ENCODE data around the gene MMD2.

Gene MMD2

DNA sequence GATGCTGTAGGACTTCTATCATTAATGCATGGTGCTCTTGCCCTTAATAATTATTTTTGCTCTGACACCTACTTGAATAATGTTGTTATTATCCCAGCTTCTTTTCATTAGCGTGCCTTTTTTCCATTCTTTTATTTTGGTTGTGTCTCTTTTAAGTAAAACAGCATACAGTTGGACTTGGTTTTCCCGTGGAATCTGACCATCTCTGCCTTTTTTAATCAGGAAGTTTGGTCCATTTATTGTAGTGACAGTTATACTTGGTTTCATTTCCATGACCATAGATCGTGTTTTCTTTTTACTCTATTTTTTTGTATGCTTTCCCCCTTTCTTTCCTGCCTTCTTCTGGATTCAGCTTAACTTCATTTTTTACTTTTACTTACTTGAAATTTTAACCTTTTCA is 101.8 kb downstream of the MMD2 start:
- TF ChIP-seq, protein P1, sequence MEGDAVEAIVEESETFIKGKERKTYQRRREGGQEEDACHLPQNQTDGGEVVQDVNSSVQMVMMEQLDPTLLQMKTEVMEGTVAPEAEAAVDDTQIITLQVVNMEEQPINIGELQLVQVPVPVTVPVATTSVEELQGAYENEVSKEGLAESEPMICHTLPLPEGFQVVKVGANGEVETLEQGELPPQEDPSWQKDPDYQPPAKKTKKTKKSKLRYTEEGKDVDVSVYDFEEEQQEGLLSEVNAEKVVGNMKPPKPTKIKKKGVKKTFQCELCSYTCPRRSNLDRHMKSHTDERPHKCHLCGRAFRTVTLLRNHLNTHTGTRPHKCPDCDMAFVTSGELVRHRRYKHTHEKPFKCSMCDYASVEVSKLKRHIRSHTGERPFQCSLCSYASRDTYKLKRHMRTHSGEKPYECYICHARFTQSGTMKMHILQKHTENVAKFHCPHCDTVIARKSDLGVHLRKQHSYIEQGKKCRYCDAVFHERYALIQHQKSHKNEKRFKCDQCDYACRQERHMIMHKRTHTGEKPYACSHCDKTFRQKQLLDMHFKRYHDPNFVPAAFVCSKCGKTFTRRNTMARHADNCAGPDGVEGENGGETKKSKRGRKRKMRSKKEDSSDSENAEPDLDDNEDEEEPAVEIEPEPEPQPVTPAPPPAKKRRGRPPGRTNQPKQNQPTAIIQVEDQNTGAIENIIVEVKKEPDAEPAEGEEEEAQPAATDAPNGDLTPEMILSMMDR (IDR thresholded peaks at IDR 0.05; ENCODE audit: insufficient read depth, low read length) = no peak
- TF ChIP-seq GABPA (IDR thresholded peaks at IDR 0.05; ENCODE audit: low read depth) (no peak), POLR2AphosphoS5 (IDR thresholded peaks at IDR 0.05; ENCODE audit: low read depth) (no peak), SPI1 (IDR thresholded peaks at IDR 0.05; ENCODE audit: borderline replicate concordance, low read depth) (no peak)
- TF ChIP-seq, protein P2, sequence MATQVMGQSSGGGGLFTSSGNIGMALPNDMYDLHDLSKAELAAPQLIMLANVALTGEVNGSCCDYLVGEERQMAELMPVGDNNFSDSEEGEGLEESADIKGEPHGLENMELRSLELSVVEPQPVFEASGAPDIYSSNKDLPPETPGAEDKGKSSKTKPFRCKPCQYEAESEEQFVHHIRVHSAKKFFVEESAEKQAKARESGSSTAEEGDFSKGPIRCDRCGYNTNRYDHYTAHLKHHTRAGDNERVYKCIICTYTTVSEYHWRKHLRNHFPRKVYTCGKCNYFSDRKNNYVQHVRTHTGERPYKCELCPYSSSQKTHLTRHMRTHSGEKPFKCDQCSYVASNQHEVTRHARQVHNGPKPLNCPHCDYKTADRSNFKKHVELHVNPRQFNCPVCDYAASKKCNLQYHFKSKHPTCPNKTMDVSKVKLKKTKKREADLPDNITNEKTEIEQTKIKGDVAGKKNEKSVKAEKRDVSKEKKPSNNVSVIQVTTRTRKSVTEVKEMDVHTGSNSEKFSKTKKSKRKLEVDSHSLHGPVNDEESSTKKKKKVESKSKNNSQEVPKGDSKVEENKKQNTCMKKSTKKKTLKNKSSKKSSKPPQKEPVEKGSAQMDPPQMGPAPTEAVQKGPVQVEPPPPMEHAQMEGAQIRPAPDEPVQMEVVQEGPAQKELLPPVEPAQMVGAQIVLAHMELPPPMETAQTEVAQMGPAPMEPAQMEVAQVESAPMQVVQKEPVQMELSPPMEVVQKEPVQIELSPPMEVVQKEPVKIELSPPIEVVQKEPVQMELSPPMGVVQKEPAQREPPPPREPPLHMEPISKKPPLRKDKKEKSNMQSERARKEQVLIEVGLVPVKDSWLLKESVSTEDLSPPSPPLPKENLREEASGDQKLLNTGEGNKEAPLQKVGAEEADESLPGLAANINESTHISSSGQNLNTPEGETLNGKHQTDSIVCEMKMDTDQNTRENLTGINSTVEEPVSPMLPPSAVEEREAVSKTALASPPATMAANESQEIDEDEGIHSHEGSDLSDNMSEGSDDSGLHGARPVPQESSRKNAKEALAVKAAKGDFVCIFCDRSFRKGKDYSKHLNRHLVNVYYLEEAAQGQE (IDR thresholded peaks at IDR 0.05; ENCODE audit: insufficient replicate concordance, low read depth) = no peak
- Histone ChIP-seq H3K27ac (replicated peaks) (no peak overlapping the region), H3K27me3 (ENCODE audit: insufficient read depth, poor library complexity, severe bottlenecking) (peaks cover 29% of the 10 kb centered on the region), H3K4me3 (replicated peaks; ENCODE audit: insufficient read depth, low read length) (no peak overlapping the region)
- no peak for DNase-seq (ENCODE audit: low read depth in 1 of 2, low spot score in 1 of 2)

DNA sequence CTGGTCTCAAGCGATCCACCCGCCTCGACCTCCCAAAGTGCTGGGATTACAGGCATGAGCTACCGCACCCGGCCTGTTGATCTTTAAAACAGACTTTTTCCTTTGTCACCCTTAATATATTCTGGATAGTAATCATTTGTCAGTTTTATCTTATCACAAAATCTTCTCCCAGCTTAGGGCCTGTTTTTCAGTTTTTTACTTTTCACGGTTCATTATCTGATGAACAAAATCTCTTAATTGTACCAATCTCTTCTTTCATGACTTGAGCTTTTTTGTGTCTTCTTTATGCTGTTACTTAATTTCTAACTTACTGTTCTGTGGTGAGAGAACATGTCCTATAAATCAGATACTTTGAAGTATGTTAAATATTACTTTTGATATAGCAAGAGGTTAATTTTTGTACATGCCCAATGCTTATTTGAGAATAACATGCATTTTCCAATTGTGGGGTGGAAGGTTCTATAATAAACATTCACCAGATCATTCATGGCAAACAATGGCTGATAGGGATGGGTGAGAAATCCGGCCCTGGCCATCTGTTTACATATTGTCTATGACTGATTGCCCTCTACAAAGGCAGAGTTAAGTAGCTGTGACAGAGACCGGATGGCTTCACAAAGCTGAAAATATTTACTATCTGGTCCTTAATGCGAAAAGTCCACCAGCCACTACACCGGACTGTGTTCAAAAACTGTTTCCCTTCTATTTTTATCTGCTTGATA is 102.5 kb downstream of the MMD2 start:
- no peak overlapping the region for H3K27ac ChIP-seq (replicated peaks)
- H3K27me3 ChIP-seq (ENCODE audit: insufficient read depth, poor library complexity, severe bottlenecking) = peaks cover 22% of the 10 kb centered on the region
- H3K4me3 ChIP-seq (replicated peaks; ENCODE audit: insufficient read depth, low read length) = no peak overlapping the region
- DNase-seq (ENCODE audit: low read depth in 1 of 2, low spot score in 1 of 2) = no peak
- TF ChIP-seq POLR2AphosphoS5 (IDR thresholded peaks at IDR 0.05; ENCODE audit: low read depth) = no peak
- no peak for TF ChIP-seq GABPA (IDR thresholded peaks at IDR 0.05; ENCODE audit: low read depth)
- no peak for TF ChIP-seq SPI1 (IDR thresholded peaks at IDR 0.05; ENCODE audit: borderline replicate concordance, low read depth)
- TF ChIP-seq, protein P2 (IDR thresholded peaks at IDR 0.05; ENCODE audit: insufficient replicate concordance, low read depth) = no peak
- TF ChIP-seq, protein P1 (IDR thresholded peaks at IDR 0.05; ENCODE audit: insufficient read depth, low read length) = no peak

Data from HL-60 (cell line).